DND-41 (cell line): ENCODE results near the gene TMEM134.

Experiments
- ATAC-seq: fragments of 200-7000 bp; cut with Tn5 transposase; 3 replicates; pipeline ENCODE4 v1.9.1; 2021; ENCODE audit warnings: low read depth; ENCODE audit not compliant: insufficient read depth
- DNase-seq: peaks from one replicate; pipeline ENCODE4 v3.0.0-alpha.2; 2020
- H2AFZ ChIP-seq: 2 replicates; pipeline ENCODE4 v1.6.0; 2012; ENCODE audit warnings: low read depth, low read length
- H3K27ac ChIP-seq: 2 replicates; pipeline ENCODE4 v1.5.1; 2012; ENCODE audit warnings: low read length, inconsistent platforms
- H3K27me3 ChIP-seq: fragments of 200-600 bp; sonication (generic); 2 replicates; pipeline ENCODE4 v1.6.0; 2012; ENCODE audit warnings: low read length, mild to moderate bottlenecking, inconsistent platforms; ENCODE audit not compliant: insufficient read depth, poor library complexity
- H3K36me3 ChIP-seq: 2 replicates; pipeline ENCODE4 v1.5.1; 2012; ENCODE audit warnings: low read length, inconsistent platforms; ENCODE audit not compliant: insufficient read depth
- H3K4me1 ChIP-seq: 2 replicates; pipeline ENCODE4 v1.5.1; 2012; ENCODE audit warnings: mild to moderate bottlenecking, low read length; ENCODE audit not compliant: insufficient read depth
- H3K4me2 ChIP-seq: 2 replicates; pipeline ENCODE4 v1.6.0; 2012; ENCODE audit warnings: mild to moderate bottlenecking, moderate library complexity, low read length, inconsistent platforms; ENCODE audit not compliant: insufficient read depth
- H3K4me3 ChIP-seq, 2 experiments: fragments of 200-600 bp in 1 of 2; shearing (Covaris generic) in 1 of 2; 2 replicates each; pipeline ENCODE4 v1.5.1; 2012 to 2016; ENCODE audit warnings: inconsistent platforms in 2 of 2, low read length in 2 of 2, mild to moderate bottlenecking in 2 of 2, low read depth in 1 of 2, moderate library complexity in 1 of 2
- H3K79me2 ChIP-seq: 2 replicates; pipeline ENCODE4 v1.6.0; 2012; ENCODE audit warnings: low read length, inconsistent platforms; ENCODE audit not compliant: insufficient read depth
- H3K9ac ChIP-seq: 2 replicates; pipeline ENCODE4 v1.6.0; 2012; ENCODE audit warnings: low read depth, mild to moderate bottlenecking, inconsistent platforms, low read length, moderate library complexity
- H3K9me3 ChIP-seq: 2 replicates; pipeline ENCODE4 v1.5.1; 2012; ENCODE audit warnings: low read length, moderate library complexity, mild to moderate bottlenecking, inconsistent platforms; ENCODE audit not compliant: insufficient read depth, severe bottlenecking
- H4K20me1 ChIP-seq: 2 replicates; pipeline ENCODE4 v1.6.0; 2012; ENCODE audit warnings: low read length; ENCODE audit not compliant: insufficient read depth
- EZH2 ChIP-seq: IDR thresholded peaks from 3 replicates; pipeline ENCODE4 v1.6.1; 2012; ENCODE audit warnings: borderline replicate concordance, low read depth, mild to moderate bottlenecking, moderate library complexity, low read length, inconsistent platforms; ENCODE audit not compliant: severe bottlenecking
- TF ChIP-seq, protein P1 (sequence below): IDR thresholded peaks from 2 replicates; pipeline ENCODE4 v1.5.1; 2012; ENCODE audit warnings: borderline replicate concordance, low read length, moderate library complexity, mild to moderate bottlenecking; ENCODE audit not compliant: poor library complexity, severe bottlenecking; ENCODE audit errors: extremely low read depth

TMEM134 gene

DNA sequence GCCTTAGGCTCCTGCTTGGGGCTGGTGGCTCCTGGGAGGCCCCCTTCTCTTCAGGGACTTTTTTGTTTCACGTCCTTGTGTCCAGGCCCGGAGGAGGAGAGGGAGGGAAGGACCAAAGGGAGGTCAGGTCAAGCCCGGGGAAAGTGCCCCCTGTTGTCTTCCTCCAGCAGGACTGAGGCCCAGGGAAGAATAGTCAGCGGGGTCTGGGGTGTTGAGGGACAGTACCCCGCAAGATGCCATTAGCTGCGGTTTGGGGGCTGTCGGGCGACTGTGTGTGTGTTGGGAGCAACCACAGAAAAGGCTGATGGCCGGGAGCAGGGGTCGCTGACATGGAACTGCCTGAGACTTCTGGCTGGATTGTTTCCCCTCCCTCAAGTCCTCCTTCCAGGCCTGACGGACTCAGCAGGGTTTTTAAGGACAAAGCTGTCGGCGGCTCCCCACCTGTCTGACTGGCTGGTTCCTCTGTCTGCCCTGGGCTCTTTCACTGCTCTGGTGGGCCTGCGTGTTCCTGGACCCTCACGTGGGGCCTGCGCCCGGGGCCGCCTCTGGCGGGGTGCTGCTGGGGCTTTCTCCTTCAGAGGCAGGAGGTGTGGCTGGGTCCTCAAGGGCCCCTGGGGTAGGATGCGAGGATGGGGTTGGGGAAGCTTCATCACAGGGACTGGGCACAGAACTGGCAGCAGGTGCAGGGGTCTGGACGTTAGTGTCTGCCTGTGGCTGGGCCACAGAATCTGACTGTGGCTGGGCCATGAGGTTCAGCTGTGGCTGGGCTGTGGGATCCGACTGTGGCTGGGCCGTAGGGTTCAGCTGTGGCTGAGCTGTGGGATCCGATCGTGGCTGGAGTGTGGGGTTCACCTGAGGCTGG, 18.0 kb downstream of the TMEM134 start:
- H3K4me3 ChIP-seq, result no peak overlapping the region
- H3K79me2 ChIP-seq, result no peaks in the 10 kb centered on the region
- H3K4me1 ChIP-seq, result no peaks in the 10 kb centered on the region
- H3K27me3 ChIP-seq, result no peaks in the 10 kb centered on the region
- ATAC-seq (no peak), DNase-seq (no peak)
- H3K36me3 ChIP-seq, result no peaks in the 10 kb centered on the region
- no peak overlapping the region for H3K27ac ChIP-seq
- H4K20me1 ChIP-seq, result no peaks in the 10 kb centered on the region
- H3K9me3 ChIP-seq, result no peaks in the 10 kb centered on the region
- H2AFZ ChIP-seq, result no peak overlapping the region
- H3K9ac ChIP-seq, result no peak overlapping the region
- TF ChIP-seq, protein P1, sequence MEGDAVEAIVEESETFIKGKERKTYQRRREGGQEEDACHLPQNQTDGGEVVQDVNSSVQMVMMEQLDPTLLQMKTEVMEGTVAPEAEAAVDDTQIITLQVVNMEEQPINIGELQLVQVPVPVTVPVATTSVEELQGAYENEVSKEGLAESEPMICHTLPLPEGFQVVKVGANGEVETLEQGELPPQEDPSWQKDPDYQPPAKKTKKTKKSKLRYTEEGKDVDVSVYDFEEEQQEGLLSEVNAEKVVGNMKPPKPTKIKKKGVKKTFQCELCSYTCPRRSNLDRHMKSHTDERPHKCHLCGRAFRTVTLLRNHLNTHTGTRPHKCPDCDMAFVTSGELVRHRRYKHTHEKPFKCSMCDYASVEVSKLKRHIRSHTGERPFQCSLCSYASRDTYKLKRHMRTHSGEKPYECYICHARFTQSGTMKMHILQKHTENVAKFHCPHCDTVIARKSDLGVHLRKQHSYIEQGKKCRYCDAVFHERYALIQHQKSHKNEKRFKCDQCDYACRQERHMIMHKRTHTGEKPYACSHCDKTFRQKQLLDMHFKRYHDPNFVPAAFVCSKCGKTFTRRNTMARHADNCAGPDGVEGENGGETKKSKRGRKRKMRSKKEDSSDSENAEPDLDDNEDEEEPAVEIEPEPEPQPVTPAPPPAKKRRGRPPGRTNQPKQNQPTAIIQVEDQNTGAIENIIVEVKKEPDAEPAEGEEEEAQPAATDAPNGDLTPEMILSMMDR, result no peak
- no peak for TF ChIP-seq EZH2
- no peak overlapping the region for H3K4me2 ChIP-seq

GRCh38 chr11:67449116-67449844, 19.8 kb downstream of the TMEM134 start:
- H2AFZ ChIP-seq, result no peak overlapping the region
- H3K9me3 ChIP-seq, result no peaks in the 10 kb centered on the region
- no peak overlapping the region for H3K27ac ChIP-seq
- no peaks in the 10 kb centered on the region for H4K20me1 ChIP-seq
- peaks cover 6% of the 10 kb centered on the region; the same call in 1 of the 2 replicates for H3K79me2 ChIP-seq
- no peak for TF ChIP-seq EZH2
- TF ChIP-seq, protein P1, result no peak
- no peak overlapping the region for H3K4me3 ChIP-seq
- no peaks in the 10 kb centered on the region for H3K27me3 ChIP-seq
- no peaks in the 10 kb centered on the region for H3K36me3 ChIP-seq
- no peak overlapping the region for H3K4me2 ChIP-seq
- peaks cover 14% of the 10 kb centered on the region for H3K4me1 ChIP-seq
- no peak overlapping the region for H3K9ac ChIP-seq
- ATAC-seq (no peak), DNase-seq (no peak)

DNA sequence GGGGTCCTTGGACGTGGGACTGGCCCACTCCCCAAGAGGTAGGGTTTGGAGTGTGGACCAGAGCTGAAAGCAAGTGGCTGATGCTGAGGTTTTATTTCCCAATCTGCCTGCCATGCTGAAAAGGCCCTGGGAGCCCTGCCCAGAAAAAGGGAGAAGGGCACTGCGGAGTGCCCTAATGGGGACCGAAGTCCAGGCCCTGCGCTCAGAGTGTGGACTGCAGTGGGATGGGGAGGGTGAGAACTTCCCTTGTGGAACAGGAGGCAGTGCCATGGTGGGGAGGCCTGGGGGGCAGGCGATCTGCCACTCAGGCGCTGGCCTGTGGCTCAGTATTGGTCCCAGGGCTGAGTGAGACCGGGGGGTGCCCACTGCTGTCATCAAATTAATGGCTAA, 20.8 kb downstream of the TMEM134 start:
- Histone ChIP-seq H3K4me3 (no peak overlapping the region), H3K79me2 (peaks cover 6% of the 10 kb centered on the region; the same call in 1 of the 2 replicates), H3K9ac (no peak overlapping the region), H3K9me3 (no peaks in the 10 kb centered on the region), H2AFZ (no peak overlapping the region), H4K20me1 (no peaks in the 10 kb centered on the region), H3K27ac (no peak overlapping the region), H3K4me1 (peaks cover 23% of the 10 kb centered on the region), H3K27me3 (no peaks in the 10 kb centered on the region), H3K4me2 (no peak overlapping the region), H3K36me3 (no peaks in the 10 kb centered on the region)
- TF ChIP-seq EZH2, result no peak
- TF ChIP-seq, protein P1, result no peak
- DNase-seq, result no peak
- no peak for ATAC-seq
